HL-60 (cell line): Measurements from ENCODE around the gene SCO1.

Experiments
- DNase-seq, 2 experiments: peaks; one replicate each; pipeline ENCODE4 v3.0.0-alpha.2; 2010 to 2020; ENCODE audit warnings: low read depth in 1 of 2, low spot score in 1 of 2
- H3K27ac ChIP-seq: fragments of 250-450 bp; sonication (Bioruptor Pico); replicated peaks from 2 replicates; pipeline ENCODE4 v1.5.1; 2020; ENCODE audit warnings: mild to moderate bottlenecking, moderate library complexity
- H3K27me3 ChIP-seq: fragments of 250-450 bp; sonication (Bioruptor Pico); 2 replicates; pipeline ENCODE4 v1.5.1; 2021; ENCODE audit warnings: mild to moderate bottlenecking, moderate library complexity; ENCODE audit not compliant: insufficient read depth, poor library complexity, severe bottlenecking
- H3K4me3 ChIP-seq: replicated peaks from 2 replicates; pipeline ENCODE4 v1.5.1; 2011; ENCODE audit warnings: mild to moderate bottlenecking, control low read depth, low read length; ENCODE audit not compliant: insufficient read depth
- CTCF ChIP-seq: IDR thresholded peaks from one replicate; pipeline ENCODE4 v1.5.1; 2011; ENCODE audit warnings: low read length, control low read depth, inconsistent platforms; ENCODE audit not compliant: insufficient read depth
- GABPA ChIP-seq: IDR thresholded peaks from 2 replicates; pipeline ENCODE4 v1.6.1; 2012; ENCODE audit warnings: low read depth
- POLR2AphosphoS5 ChIP-seq: IDR thresholded peaks from 2 replicates; pipeline ENCODE4 v1.6.1; 2012; ENCODE audit warnings: low read depth
- REST ChIP-seq: IDR thresholded peaks from 2 replicates; pipeline ENCODE4 v1.6.1; 2012; ENCODE audit warnings: low read depth; ENCODE audit not compliant: insufficient replicate concordance
- SPI1 ChIP-seq: IDR thresholded peaks from 2 replicates; pipeline ENCODE4 v1.6.1; 2012; ENCODE audit warnings: low read depth, mild to moderate bottlenecking, borderline replicate concordance

Gene SCO1

GRCh38 chr17:10623737-10624338 lies 73.5 kb downstream of the SCO1 start:
- Histone ChIP-seq H3K4me3 (no peak overlapping the region), H3K27ac (no peak overlapping the region), H3K27me3 (no peaks in the 10 kb centered on the region)
- DNase-seq = no peak
- TF ChIP-seq CTCF (no peak), SPI1 (no peak), REST (no peak), GABPA (no peak), POLR2AphosphoS5 (no peak)

DNA sequence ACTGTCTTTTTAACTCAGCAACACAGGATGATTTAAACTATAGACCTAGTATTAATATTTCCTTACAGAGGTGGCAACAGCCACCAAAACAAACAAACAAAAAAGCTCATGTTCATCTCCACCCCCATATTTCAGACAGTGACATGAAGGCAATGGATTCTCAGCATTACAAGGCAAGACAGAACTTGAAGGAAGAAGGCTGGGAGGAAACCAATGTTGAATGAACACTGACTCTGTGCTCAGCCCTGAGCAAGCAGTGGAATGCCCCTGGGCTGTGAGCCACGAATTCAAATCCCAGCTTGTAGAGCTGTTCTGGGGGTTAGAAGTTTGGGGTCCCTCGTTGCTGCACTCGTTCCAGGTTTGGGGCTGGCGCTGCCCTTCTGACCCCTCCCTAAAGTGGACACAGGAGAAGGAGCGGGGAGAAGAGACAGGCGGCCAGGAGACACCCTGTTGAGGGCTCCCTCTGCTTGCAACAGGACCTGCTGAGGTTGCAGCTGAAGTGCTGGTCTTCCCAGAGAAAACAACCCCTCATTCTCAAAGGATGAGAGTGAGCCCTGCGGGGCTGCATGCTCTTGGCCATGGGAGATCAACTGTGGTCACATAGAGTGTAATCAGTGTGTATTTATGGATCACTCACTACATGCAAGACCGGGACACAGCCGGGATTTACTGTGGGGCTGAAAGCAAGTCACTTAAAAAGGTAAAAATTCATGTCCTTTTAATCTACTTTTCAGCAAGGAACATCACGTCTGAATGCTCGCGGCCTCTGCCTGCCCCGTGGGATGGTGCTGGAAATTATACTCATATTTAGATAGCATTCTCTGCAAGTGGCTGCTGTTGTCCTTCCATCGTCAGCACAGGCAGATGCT lies 74.5 kb downstream of the SCO1 start:
- DNase-seq = no peak
- no peak for TF ChIP-seq REST
- TF ChIP-seq CTCF = no peak
- no peak for TF ChIP-seq POLR2AphosphoS5
- no peak for TF ChIP-seq SPI1
- no peak for TF ChIP-seq GABPA
- no peak overlapping the region for H3K27ac ChIP-seq
- no peaks in the 10 kb centered on the region for H3K27me3 ChIP-seq
- no peak overlapping the region for H3K4me3 ChIP-seq
